SK-N-SH treated with all-trans-retinoic acid at 6 μM for 48 hours (cell line): Measurements from ENCODE around the gene STARD5.

ENCODE experiments used
- ATAC-seq: fragments of 200-7000 bp; cut with Tn5 transposase; 3 replicates; pipeline ENCODE4 v1.9.1; 2020; ENCODE audit warnings: mild to moderate bottlenecking, moderate library complexity
- ARNTL ChIP-seq: fragments of 450-650 bp; formaldehyde crosslinking; IDR thresholded peaks from 2 replicates; pipeline ENCODE4 v1.5.0; 2020; ENCODE audit warnings: low read depth, mild to moderate bottlenecking, moderate library complexity, borderline replicate concordance
- BACH2 ChIP-seq: fragments of 250-450 bp; sonication (Bioruptor Pico); IDR thresholded peaks from 2 replicates; pipeline ENCODE4 v1.9.0; 2021; ENCODE audit warnings: mild to moderate bottlenecking, borderline replicate concordance
- CSDC2 ChIP-seq: fragments of 250-450 bp; sonication (Bioruptor Pico); IDR thresholded peaks from 2 replicates; pipeline ENCODE4 v1.5.0; 2020; ENCODE audit warnings: mild to moderate bottlenecking, moderate library complexity
- ESRRG ChIP-seq: fragments of 250-450 bp; sonication (Bioruptor Pico); IDR thresholded peaks from 2 replicates; pipeline ENCODE4 v1.6.1; 2021; ENCODE audit warnings: mild to moderate bottlenecking
- GLIS3 ChIP-seq: fragments of 250-450 bp; sonication (Bioruptor Pico); IDR thresholded peaks from 2 replicates; pipeline ENCODE4 v1.5.0; 2020; ENCODE audit warnings: mild to moderate bottlenecking, moderate library complexity
- ISL1 ChIP-seq: fragments of 250-450 bp; sonication (Bioruptor Pico); IDR thresholded peaks from 2 replicates; pipeline ENCODE4 v2.1.2; 2022; ENCODE audit warnings: mild to moderate bottlenecking, moderate library complexity
- OSR1 ChIP-seq: fragments of 250-450 bp; sonication (Bioruptor Pico); IDR thresholded peaks from 2 replicates; pipeline ENCODE4 v1.8.0; 2022; ENCODE audit warnings: moderate library complexity, mild to moderate bottlenecking, inconsistent platforms
- PPARA ChIP-seq: fragments of 250-450 bp; sonication (Bioruptor Pico); IDR thresholded peaks from 2 replicates; pipeline ENCODE4 v1.5.0; 2020; ENCODE audit warnings: mild to moderate bottlenecking, borderline replicate concordance
- RARB ChIP-seq: fragments of 250-450 bp; sonication (Bioruptor Pico); IDR thresholded peaks from 2 replicates; pipeline ENCODE4 v1.8.0; 2021; ENCODE audit warnings: mild to moderate bottlenecking, moderate library complexity
- SNAI2 ChIP-seq: fragments of 250-450 bp; sonication (Bioruptor Pico); IDR thresholded peaks from 2 replicates; pipeline ENCODE4 v1.5.0; 2020; ENCODE audit warnings: mild to moderate bottlenecking, moderate library complexity
- TCF4 ChIP-seq: fragments of 250-450 bp; sonication (Bioruptor Pico); IDR thresholded peaks from 2 replicates; pipeline ENCODE4 v1.8.0; 2021; ENCODE audit warnings: mild to moderate bottlenecking, moderate library complexity, borderline replicate concordance
- TOX ChIP-seq: fragments of 250-450 bp; sonication (Bioruptor Pico); IDR thresholded peaks from 2 replicates; pipeline ENCODE4 v1.8.0; 2021; ENCODE audit warnings: mild to moderate bottlenecking, moderate library complexity, borderline replicate concordance
- ZC3H10 ChIP-seq: fragments of 250-450 bp; sonication (Bioruptor Pico); IDR thresholded peaks from 2 replicates; pipeline ENCODE4 v1.5.1; 2021; ENCODE audit warnings: mild to moderate bottlenecking, moderate library complexity
- ZFP3 ChIP-seq: fragments of 250-450 bp; sonication (Bioruptor Pico); IDR thresholded peaks from 2 replicates; pipeline ENCODE4 v1.5.0; 2020; ENCODE audit warnings: mild to moderate bottlenecking, moderate library complexity
- ZFP30 ChIP-seq: fragments of 450-650 bp; formaldehyde crosslinking; IDR thresholded peaks from 2 replicates; pipeline ENCODE4 v1.5.0; 2022; ENCODE audit warnings: mild to moderate bottlenecking, moderate library complexity
- ZNF565 ChIP-seq: fragments of 450-650 bp; formaldehyde crosslinking; conservative IDR thresholded peaks from 2 replicates; pipeline ENCODE4 v1.5.0; 2020; ENCODE audit warnings: low read depth, mild to moderate bottlenecking, moderate library complexity
- ZNF8 ChIP-seq: fragments of 450-650 bp; formaldehyde crosslinking; IDR thresholded peaks from 2 replicates; pipeline ENCODE4 v1.5.0; 2020; ENCODE audit warnings: mild to moderate bottlenecking, moderate library complexity
- TF ChIP-seq, protein P1 (sequence below): fragments of 250-450 bp; sonication (Bioruptor Pico); IDR thresholded peaks from 2 replicates; pipeline ENCODE4 v1.5.1; 2021; ENCODE audit warnings: mild to moderate bottlenecking, moderate library complexity
- TF ChIP-seq, protein P2 (sequence below): fragments of 250-450 bp; sonication (Bioruptor Pico); IDR thresholded peaks from 2 replicates; pipeline ENCODE4 v1.5.0; 2020; ENCODE audit warnings: mild to moderate bottlenecking, moderate library complexity
- TF ChIP-seq, protein P3 (sequence below): fragments of 250-450 bp; sonication (Bioruptor Pico); IDR thresholded peaks from 2 replicates; pipeline ENCODE4 v1.5.1; 2020; ENCODE audit warnings: low read depth, mild to moderate bottlenecking, moderate library complexity

The STARD5 gene

DNA sequence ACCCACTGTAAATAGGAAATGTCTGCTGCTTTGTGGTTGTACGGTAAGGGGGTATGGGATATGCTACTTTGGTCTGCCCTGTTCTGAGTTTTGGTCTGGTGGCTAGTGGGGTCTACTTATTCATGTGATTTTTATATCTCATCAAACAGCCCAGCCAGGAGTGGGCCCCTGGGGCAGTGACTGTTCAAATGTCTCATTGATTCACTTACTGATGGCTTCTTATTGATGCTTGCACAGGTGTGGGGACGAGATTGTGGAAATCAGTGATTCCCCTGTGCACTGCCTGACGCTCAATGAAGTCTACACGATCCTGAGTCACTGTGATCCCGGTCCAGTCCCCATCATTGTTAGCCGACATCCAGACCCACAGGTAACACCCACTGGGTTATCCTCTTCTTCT, 38.5 kb downstream of the STARD5 start (continued):
- TF ChIP-seq ARNTL (CRISPR knock-in tag): no peak
- TF ChIP-seq ESRRG (CRISPR knock-in tag): no peak
- TF ChIP-seq ZNF8: no peak
- TF ChIP-seq TCF4 (CRISPR knock-in tag): no peak
- TF ChIP-seq, protein P1, sequence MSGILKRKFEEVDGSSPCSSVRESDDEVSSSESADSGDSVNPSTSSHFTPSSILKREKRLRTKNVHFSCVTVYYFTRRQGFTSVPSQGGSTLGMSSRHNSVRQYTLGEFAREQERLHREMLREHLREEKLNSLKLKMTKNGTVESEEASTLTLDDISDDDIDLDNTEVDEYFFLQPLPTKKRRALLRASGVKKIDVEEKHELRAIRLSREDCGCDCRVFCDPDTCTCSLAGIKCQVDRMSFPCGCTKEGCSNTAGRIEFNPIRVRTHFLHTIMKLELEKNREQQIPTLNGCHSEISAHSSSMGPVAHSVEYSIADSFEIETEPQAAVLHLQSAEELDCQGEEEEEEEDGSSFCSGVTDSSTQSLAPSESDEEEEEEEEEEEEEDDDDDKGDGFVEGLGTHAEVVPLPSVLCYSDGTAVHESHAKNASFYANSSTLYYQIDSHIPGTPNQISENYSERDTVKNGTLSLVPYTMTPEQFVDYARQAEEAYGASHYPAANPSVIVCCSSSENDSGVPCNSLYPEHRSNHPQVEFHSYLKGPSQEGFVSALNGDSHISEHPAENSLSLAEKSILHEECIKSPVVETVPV (CRISPR knock-in tag): no peak
- TF ChIP-seq SNAI2: no peak
- no peak for TF ChIP-seq BACH2 (CRISPR knock-in tag)
- TF ChIP-seq ZC3H10: no peak
- TF ChIP-seq ZFP30: no peak

DNA sequence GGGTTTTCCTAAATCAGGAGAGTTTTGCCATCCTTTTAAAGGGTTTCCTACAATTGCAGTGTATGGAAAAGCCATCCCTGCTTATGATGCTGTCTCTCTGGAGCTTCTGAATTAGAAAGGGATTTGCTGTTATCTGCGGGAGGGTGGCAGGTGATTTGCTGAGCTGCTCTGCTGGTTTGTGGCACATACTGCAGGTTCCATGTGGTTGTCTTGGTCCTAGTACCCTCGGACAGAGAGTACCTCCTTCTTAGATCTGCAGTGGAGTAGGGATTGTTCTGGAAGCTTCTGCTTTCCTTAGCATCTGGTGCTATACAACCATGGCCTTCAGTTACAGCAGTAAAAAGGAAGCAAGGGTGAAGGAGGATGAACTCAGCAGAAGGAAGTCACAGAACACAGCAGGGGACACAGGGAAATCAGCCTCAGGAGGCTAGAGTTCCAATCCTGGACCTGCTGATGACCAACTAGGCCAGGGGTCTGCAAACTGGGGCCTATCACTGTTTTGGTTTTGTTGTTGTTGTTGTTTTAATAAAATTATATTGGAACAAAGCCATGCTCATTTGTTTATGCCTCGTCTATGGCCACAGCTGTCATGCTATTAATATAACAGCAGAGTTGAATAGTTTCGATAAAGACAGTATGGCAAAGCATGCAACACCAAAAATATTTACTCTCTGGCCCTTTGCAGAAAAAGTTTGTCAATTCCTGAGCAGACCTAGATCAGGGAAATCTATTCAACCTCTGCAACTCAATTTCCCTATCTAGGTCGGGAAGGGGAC, 39.5 kb downstream of the STARD5 start:
- ATAC-seq: no peak

DNA sequence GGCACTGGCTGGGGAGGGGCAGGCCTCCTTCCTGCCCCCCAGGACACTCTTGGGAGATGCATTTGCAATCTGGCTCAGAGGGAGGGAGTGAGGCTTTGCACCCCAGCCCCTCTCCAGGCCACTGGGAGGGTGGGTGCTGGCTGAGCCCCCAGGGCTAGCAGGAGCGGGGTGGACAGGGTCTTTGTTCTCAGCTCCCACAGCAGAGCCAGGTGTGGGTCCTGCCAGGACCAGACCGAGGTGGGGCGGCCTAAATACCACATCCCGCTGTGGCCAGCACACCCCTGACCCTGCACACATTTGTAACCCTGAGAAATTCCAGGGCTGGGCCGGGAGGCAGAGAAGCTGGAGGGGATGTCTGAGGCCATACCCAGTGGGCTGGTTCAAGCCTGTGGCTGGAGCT, 41.0 kb downstream of the STARD5 start:
- TF ChIP-seq ZC3H10 (no peak), SNAI2 (no peak), BACH2 (CRISPR knock-in tag) (no peak), RARB (CRISPR knock-in tag) (no peak), OSR1 (CRISPR knock-in tag) (no peak), ZNF8 (no peak), PPARA (no peak), ZNF565 (CRISPR knock-in tag) (no peak), GLIS3 (CRISPR knock-in tag) (no peak), TOX (CRISPR knock-in tag) (no peak), ZFP30 (no peak), TCF4 (CRISPR knock-in tag) (no peak), ARNTL (CRISPR knock-in tag) (no peak)
- TF ChIP-seq, protein P1 (CRISPR knock-in tag): no peak
- TF ChIP-seq, protein P2, sequence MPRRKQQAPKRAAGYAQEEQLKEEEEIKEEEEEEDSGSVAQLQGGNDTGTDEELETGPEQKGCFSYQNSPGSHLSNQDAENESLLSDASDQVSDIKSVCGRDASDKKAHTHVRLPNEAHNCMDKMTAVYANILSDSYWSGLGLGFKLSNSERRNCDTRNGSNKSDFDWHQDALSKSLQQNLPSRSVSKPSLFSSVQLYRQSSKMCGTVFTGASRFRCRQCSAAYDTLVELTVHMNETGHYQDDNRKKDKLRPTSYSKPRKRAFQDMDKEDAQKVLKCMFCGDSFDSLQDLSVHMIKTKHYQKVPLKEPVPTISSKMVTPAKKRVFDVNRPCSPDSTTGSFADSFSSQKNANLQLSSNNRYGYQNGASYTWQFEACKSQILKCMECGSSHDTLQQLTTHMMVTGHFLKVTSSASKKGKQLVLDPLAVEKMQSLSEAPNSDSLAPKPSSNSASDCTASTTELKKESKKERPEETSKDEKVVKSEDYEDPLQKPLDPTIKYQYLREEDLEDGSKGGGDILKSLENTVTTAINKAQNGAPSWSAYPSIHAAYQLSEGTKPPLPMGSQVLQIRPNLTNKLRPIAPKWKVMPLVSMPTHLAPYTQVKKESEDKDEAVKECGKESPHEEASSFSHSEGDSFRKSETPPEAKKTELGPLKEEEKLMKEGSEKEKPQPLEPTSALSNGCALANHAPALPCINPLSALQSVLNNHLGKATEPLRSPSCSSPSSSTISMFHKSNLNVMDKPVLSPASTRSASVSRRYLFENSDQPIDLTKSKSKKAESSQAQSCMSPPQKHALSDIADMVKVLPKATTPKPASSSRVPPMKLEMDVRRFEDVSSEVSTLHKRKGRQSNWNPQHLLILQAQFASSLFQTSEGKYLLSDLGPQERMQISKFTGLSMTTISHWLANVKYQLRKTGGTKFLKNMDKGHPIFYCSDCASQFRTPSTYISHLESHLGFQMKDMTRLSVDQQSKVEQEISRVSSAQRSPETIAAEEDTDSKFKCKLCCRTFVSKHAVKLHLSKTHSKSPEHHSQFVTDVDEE (CRISPR knock-in tag): no peak
- TF ChIP-seq, protein P3, sequence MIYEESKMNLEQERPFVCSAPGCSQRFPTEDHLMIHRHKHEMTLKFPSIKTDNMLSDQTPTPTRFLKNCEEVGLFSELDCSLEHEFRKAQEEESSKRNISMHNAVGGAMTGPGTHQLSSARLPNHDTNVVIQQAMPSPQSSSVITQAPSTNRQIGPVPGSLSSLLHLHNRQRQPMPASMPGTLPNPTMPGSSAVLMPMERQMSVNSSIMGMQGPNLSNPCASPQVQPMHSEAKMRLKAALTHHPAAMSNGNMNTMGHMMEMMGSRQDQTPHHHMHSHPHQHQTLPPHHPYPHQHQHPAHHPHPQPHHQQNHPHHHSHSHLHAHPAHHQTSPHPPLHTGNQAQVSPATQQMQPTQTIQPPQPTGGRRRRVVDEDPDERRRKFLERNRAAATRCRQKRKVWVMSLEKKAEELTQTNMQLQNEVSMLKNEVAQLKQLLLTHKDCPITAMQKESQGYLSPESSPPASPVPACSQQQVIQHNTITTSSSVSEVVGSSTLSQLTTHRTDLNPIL: no peak
- TF ChIP-seq, all 23 proteins: peak for 0
- no peak for ATAC-seq

More for the DNA sequence above, 39.5 kb downstream of the STARD5 start:
- TF ChIP-seq TCF4 (CRISPR knock-in tag) (no peak), RARB (CRISPR knock-in tag) (no peak), BACH2 (CRISPR knock-in tag) (no peak), ESRRG (CRISPR knock-in tag) (no peak), ISL1 (no peak), ARNTL (CRISPR knock-in tag) (no peak), CSDC2 (CRISPR knock-in tag) (no peak), SNAI2 (no peak), PPARA (no peak), OSR1 (CRISPR knock-in tag) (no peak), ZFP3 (no peak), ZNF565 (CRISPR knock-in tag) (no peak), GLIS3 (CRISPR knock-in tag) (no peak), ZC3H10 (no peak)
- TF ChIP-seq, protein P2 (CRISPR knock-in tag): no peak
- TF ChIP-seq, protein P1 (CRISPR knock-in tag): no peak
